Peyer's patch (tissue), 4 donors: ENCODE data around the gene CEMIP2. TPM values are rescaled to one million over a fixed set of nuclear protein-coding genes. Genes with fewer than 3 reads are reported as not detected.

Experiments used
- DNase-seq, 3 donors: peaks; one replicate each; pipeline ENCODE4 v3.0.0-alpha.2; 2017 to 2019
- H3K27ac ChIP-seq, 4 donors: fragments of 200-600 bp; sonication (generic); one replicate each; pipeline ENCODE4 v1.5.1; 2016 to 2019
- H3K27me3 ChIP-seq, 2 donors: fragments of 200-600 bp; sonication (generic); one replicate each; pipeline ENCODE4 v1.5.1; 2019
- H3K36me3 ChIP-seq, 3 donors: fragments of 200-600 bp; sonication (generic); one replicate each; pipeline ENCODE4 v1.5.1; 2016 to 2019
- H3K4me1 ChIP-seq, 4 donors: fragments of 200-600 bp; sonication (generic); one replicate each; pipeline ENCODE4 v1.5.1; 2016 to 2019
- H3K4me3 ChIP-seq, 4 donors: fragments of 200-600 bp; sonication (generic); 1 replicate in 3 of 4; 2 replicates in 1 of 4; pipeline ENCODE4 v1.5.1; 2016 to 2019; ENCODE audit warnings: mild to moderate bottlenecking in 1 of 4
- H3K9me3 ChIP-seq, 4 donors: fragments of 200-600 bp; sonication (generic); one replicate each; pipeline ENCODE4 v1.5.1; 2016 to 2019; ENCODE audit warnings: mild to moderate bottlenecking in 1 of 4
- POLR2A ChIP-seq, 2 donors: fragments of 450-650 bp; IDR thresholded peaks; one replicate each; pipeline ENCODE4 v1.5.1; 2017; ENCODE audit warnings: antibody characterized with exemption in 2 of 2, mild to moderate bottlenecking in 2 of 2, moderate library complexity in 2 of 2
- total RNA-seq, 4 donors: library from RNA; depleted of rRNA; stranded (reverse); fragments of >200 nt; gene quantifications; one replicate each; pipeline ENCODE4 v1.1.0, GENCODE V29; 2016
- TF ChIP-seq, protein P1 (sequence below), 6 experiments: fragments of 450-650 bp in 4 of 6; fragments of 200-600 bp in 2 of 6; sonication (generic) in 1 of 6; IDR thresholded peaks; one replicate each; pipeline ENCODE4 v1.5.1; 2017 to 2019; ENCODE audit warnings: antibody characterized with exemption in 6 of 6, mild to moderate bottlenecking in 3 of 6, moderate library complexity in 1 of 6

The CEMIP2 gene
- total RNA-seq, 4 donors from 2014 or later = 79.2 to 243 (median 215) TPM

DNA sequence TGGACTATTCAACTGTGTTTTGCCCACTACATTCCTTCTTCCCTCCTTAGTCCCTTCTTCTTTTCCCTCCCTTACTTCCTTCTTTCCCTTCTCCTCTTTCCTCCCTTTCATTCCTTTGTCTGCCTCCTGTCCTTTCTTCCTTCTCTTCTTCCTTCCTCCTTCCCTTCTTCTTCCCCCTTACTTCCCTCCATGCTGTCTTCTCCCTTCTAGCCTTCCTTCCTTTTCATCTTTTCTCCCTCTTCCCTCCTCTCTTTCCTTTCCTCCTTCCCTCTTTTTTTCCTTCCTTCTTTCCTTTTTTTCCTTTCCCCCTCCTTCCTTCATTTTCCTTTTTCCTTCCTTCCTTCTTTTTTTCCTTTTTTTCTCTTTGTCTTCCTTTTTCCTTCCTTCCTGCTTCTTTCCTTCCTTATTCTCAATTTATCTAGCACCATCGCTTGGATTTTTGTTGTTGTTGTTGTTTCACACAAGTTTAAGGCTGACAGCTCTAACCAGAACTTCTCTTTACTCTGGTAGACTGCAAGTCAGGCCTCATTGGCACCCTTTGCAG is 123.4 kb downstream of the CEMIP2 start:
- DNase-seq = no peak
- Histone ChIP-seq H3K4me3 (no peak overlapping the region), H3K4me1 (peaks cover 0 to 13% (median 2%) of the 10 kb centered on the region in 4 donors), H3K9me3 (no peaks in the 10 kb centered on the region), H3K36me3 (no peaks in the 10 kb centered on the region), H3K27ac (no peak overlapping the region), H3K27me3 (no peaks in the 10 kb centered on the region)
- TF ChIP-seq POLR2A (IDR thresholded peaks at IDR 0.05) = no peak
- TF ChIP-seq, protein P1, sequence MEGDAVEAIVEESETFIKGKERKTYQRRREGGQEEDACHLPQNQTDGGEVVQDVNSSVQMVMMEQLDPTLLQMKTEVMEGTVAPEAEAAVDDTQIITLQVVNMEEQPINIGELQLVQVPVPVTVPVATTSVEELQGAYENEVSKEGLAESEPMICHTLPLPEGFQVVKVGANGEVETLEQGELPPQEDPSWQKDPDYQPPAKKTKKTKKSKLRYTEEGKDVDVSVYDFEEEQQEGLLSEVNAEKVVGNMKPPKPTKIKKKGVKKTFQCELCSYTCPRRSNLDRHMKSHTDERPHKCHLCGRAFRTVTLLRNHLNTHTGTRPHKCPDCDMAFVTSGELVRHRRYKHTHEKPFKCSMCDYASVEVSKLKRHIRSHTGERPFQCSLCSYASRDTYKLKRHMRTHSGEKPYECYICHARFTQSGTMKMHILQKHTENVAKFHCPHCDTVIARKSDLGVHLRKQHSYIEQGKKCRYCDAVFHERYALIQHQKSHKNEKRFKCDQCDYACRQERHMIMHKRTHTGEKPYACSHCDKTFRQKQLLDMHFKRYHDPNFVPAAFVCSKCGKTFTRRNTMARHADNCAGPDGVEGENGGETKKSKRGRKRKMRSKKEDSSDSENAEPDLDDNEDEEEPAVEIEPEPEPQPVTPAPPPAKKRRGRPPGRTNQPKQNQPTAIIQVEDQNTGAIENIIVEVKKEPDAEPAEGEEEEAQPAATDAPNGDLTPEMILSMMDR (IDR thresholded peaks at IDR 0.05) = no peak

DNA sequence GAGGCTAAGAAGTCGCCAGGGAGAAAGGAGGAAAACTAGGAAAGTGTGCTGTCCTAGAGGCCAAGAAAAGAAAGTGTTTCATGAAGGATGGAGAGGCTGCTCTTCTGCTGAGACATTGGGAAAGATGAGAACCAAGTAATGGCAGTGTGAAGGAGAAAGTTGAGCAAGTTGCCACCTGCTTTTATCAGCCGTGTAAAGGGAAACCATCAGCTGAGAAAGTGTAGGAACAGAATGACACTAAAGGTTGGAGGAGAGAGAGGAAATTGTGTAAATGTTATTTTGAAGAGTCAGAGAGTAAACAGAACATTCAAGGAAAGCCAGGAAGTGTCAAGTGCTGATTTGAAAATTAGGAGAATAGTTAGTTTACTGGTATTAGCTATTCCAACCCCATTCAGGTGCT is 125.0 kb downstream of the CEMIP2 start:
- H3K4me3 ChIP-seq = no peak overlapping the region
- H3K27ac ChIP-seq = no peak overlapping the region
- TF ChIP-seq, protein P1 (IDR thresholded peaks at IDR 0.05) = no peak
- no peak for TF ChIP-seq POLR2A (IDR thresholded peaks at IDR 0.05)
- no peaks in the 10 kb centered on the region for H3K36me3 ChIP-seq
- no peaks in the 10 kb centered on the region for H3K27me3 ChIP-seq
- no peak for DNase-seq
- peaks cover 0 to 13% (median 2%) of the 10 kb centered on the region in 4 donors for H3K4me1 ChIP-seq
- no peaks in the 10 kb centered on the region for H3K9me3 ChIP-seq

DNA sequence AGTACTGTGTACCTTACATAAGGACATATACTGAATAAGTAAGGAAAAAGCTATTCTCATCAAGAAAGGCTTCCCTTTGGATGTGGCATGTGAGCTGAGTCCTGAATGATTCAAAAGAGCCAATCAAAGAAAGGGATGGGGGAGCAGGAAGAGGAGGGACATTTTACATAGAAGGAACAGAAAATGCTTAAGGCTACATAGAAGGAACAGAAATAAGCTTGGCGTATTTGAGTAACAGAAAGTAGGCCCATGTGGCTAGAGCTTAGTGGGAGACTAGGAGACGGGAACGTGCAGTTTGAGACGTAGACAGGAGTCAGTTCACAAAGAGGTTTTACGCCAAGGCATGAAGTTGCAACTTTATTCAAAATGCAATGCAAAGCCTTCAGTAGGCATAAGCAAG is 126.3 kb downstream of the CEMIP2 start:
- H3K4me1 ChIP-seq = peaks cover 0 to 5% (median 0%) of the 10 kb centered on the region in 4 donors
- H3K27ac ChIP-seq = no peak overlapping the region
- no peaks in the 10 kb centered on the region for H3K9me3 ChIP-seq
- no peaks in the 10 kb centered on the region for H3K36me3 ChIP-seq
- DNase-seq = no peak
- TF ChIP-seq POLR2A (IDR thresholded peaks at IDR 0.05) = no peak
- TF ChIP-seq, protein P1 (IDR thresholded peaks at IDR 0.05) = no peak
- H3K4me3 ChIP-seq = no peak overlapping the region
- no peaks in the 10 kb centered on the region for H3K27me3 ChIP-seq

DNA sequence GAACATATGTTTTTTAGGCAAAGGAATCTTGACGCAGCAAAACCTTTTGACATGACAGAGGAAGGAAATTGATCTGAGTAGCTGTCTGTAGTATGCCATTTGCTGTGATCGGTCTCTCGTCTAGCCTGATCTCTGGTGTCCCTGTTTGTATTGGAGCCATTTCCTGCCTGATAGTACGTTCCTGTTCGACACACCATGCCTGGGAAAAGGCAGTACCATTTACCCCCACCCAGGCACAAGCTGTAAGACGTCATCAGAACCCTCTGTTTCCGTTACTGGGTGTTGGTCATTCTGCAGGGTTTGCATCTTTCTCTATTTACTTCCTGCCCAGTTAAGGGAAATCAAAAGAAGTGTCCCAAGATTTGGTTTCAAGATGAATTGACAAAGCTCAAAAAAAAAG is 129.7 kb downstream of the CEMIP2 start:
- TF ChIP-seq, protein P1 (IDR thresholded peaks at IDR 0.05) = no peak
- TF ChIP-seq POLR2A (IDR thresholded peaks at IDR 0.05) = no peak
- Histone ChIP-seq H3K4me1 (no peaks in the 10 kb centered on the region), H3K9me3 (no peaks in the 10 kb centered on the region), H3K27ac (peak overlapping the region in 1 of 4 donors; percentile 33), H3K4me3 (no peak overlapping the region), H3K36me3 (no peaks in the 10 kb centered on the region), H3K27me3 (no peaks in the 10 kb centered on the region)
- DNase-seq = peak in 1 of 3 donors; percentile 55

DNA sequence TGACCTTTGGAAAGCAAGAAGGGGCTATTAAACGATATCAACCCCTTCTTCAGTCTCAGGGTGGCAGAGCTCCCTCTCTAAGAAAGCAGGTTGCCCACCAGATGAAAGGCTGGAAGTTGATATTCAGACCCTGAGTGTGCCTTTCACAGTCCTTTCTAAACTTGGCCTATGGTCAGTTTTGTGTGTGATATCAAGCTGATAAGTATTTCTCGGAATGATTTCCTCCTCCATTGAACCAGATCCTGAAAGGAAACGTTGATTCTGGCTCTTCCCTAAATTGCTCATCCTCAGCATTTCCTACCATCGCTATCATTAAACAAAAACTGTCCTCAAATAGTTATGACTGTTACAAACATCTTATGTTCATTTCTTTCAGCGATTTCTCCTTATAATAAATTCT is 130.4 kb downstream of the CEMIP2 start:
- peak overlapping the region in 1 of 4 donors; percentile 33 for H3K27ac ChIP-seq

More for the DNA sequence above, 130.4 kb downstream of the CEMIP2 start:
- no peaks in the 10 kb centered on the region for H3K27me3 ChIP-seq
- DNase-seq = no peak
- H3K4me3 ChIP-seq = no peak overlapping the region
- H3K4me1 ChIP-seq = no peaks in the 10 kb centered on the region
- no peaks in the 10 kb centered on the region for H3K9me3 ChIP-seq
- TF ChIP-seq, protein P1 (IDR thresholded peaks at IDR 0.05) = no peak
- TF ChIP-seq POLR2A (IDR thresholded peaks at IDR 0.05) = no peak
- no peaks in the 10 kb centered on the region for H3K36me3 ChIP-seq
